Upper lobe of left lung (tissue), 6 donors: Measurements from ENCODE around the gene RSPO1. TPM values are rescaled to one million over a fixed set of nuclear protein-coding genes. Genes with fewer than 3 reads are reported as not detected.

Source experiments
- ATAC-seq, 2 donors: fragments of 200-7000 bp; cut with Tn5 transposase; one replicate each; pipeline ENCODE4 v1.9.1; 2022; ENCODE audit warnings: mild to moderate bottlenecking in 2 of 2, moderate library complexity in 2 of 2; ENCODE audit not compliant: low FRiP score in 2 of 2
- DNase-seq, 2 donors: peaks; one replicate each; pipeline ENCODE4 v3.0.0-alpha.2; 2019 to 2020
- H3K27ac ChIP-seq, 4 donors: fragments of 200-600 bp; sonication (generic); one replicate each; pipeline ENCODE4 v1.5.1; 2016 to 2019
- H3K27me3 ChIP-seq, 4 donors: fragments of 200-600 bp; sonication (generic); one replicate each; pipeline ENCODE4 v1.5.1; 2017 to 2019
- H3K36me3 ChIP-seq, 4 donors: fragments of 200-600 bp; sonication (generic); one replicate each; pipeline ENCODE4 v1.5.1; 2016 to 2019
- H3K4me1 ChIP-seq, 4 donors: fragments of 200-600 bp; sonication (generic); one replicate each; pipeline ENCODE4 v1.5.1; 2018 to 2019
- H3K4me3 ChIP-seq, 4 donors: fragments of 200-600 bp; sonication (generic); one replicate each; pipeline ENCODE4 v1.5.1; 2017 to 2019; ENCODE audit warnings: mild to moderate bottlenecking in 2 of 4, moderate library complexity in 1 of 4
- H3K9me3 ChIP-seq, 4 donors: fragments of 200-600 bp; sonication (generic); one replicate each; pipeline ENCODE4 v1.5.1; 2018 to 2019
- CTCF ChIP-seq, 6 experiments: fragments of 450-650 bp in 4 of 6; fragments of 200-600 bp in 2 of 6; sonication (generic) in 2 of 6; IDR thresholded peaks; one replicate each; pipeline ENCODE4 v1.5.1; 2016 to 2019; ENCODE audit warnings: antibody characterized with exemption in 6 of 6
- EP300 ChIP-seq, 4 donors: sonication (generic); formaldehyde crosslinking; IDR thresholded peaks; one replicate each; pipeline ENCODE4 v1.5.1; 2017; ENCODE audit warnings: antibody characterized with exemption in 4 of 4, control low read depth in 2 of 4
- POLR2A ChIP-seq, 4 donors: fragments of 450-650 bp; IDR thresholded peaks; one replicate each; pipeline ENCODE4 v1.5.1; 2016 to 2017; ENCODE audit warnings: antibody characterized with exemption in 4 of 4, mild to moderate bottlenecking in 2 of 4
- POLR2AphosphoS5 ChIP-seq, 2 donors: sonication (generic); formaldehyde crosslinking; IDR thresholded peaks; one replicate each; pipeline ENCODE4 v1.5.1; 2017; ENCODE audit warnings: antibody characterized with exemption in 2 of 2
- WGBS, 2 donors: methylation state at CpG; one replicate each; pipeline ENCODE4 v1.1.5; 2017 to 2018; 5-methylcytosine and 5-hydroxymethylcytosine counted together
- total RNA-seq, 6 donors: library from RNA; depleted of rRNA in 4 of 6; stranded (reverse); fragments of >200 nt in 4 of 6; gene quantifications; one replicate each; pipeline versions ENCODE4 v1.1.0 to v1.2.1, GENCODE V29; 2016 to 2021
- donor health status: DM: no; HTN: no; CAD: no; lungs with moderate emphysema.
- donor health status: DM: no; HTN: yes; CAD: no; lungs with severe emphysema.

RSPO1 gene
- total RNA-seq, 6 donors from 2014 or later: 0.98 to 5.4 (median 3.5) TPM

GRCh38 chr1:37671261-37671660, 36.6 kb upstream of the RSPO1 start:
- Histone ChIP-seq H3K27ac (no peak overlapping the region), H3K27me3 (no peaks in the 10 kb centered on the region), H3K36me3 (no peaks in the 10 kb centered on the region), H3K4me3 (no peak overlapping the region), H3K4me1 (no peaks in the 10 kb centered on the region), H3K9me3 (no peaks in the 10 kb centered on the region)
- WGBS, 2 donors: 69 to 75% methylated on average over 6 of the region's 6 CpGs
- no peak for TF ChIP-seq CTCF (IDR thresholded peaks at IDR 0.05)
- TF ChIP-seq POLR2A (IDR thresholded peaks at IDR 0.05): no peak
- TF ChIP-seq EP300 (IDR thresholded peaks at IDR 0.05): no peak
- TF ChIP-seq POLR2AphosphoS5 (IDR thresholded peaks at IDR 0.05): no peak
- DNase-seq (no peak), ATAC-seq (no peak)

- H3K36me3 ChIP-seq: no peaks in the 10 kb centered on the region
- no peak overlapping the region for H3K4me3 ChIP-seq
- 67 to 82% methylated on average over 2 of the region's 2 CpGs for WGBS, 2 donors
- no peaks in the 10 kb centered on the region for H3K27me3 ChIP-seq
- H3K27ac ChIP-seq: no peak overlapping the region
- DNase-seq: no peak
- H3K4me1 ChIP-seq: no peaks in the 10 kb centered on the region
- no peaks in the 10 kb centered on the region for H3K9me3 ChIP-seq
- TF ChIP-seq POLR2A (IDR thresholded peaks at IDR 0.05): no peak
- TF ChIP-seq POLR2AphosphoS5 (IDR thresholded peaks at IDR 0.05): no peak
- TF ChIP-seq CTCF (IDR thresholded peaks at IDR 0.05): no peak
- no peak for TF ChIP-seq EP300 (IDR thresholded peaks at IDR 0.05)
- no peak for ATAC-seq
Observed at GRCh38 chr1:37670133-37670532, 35.4 kb upstream of the RSPO1 start.

GRCh38 chr1:37667023-37667671, 32.5 kb upstream of the RSPO1 start:
- Histone ChIP-seq H3K4me3 (no peak overlapping the region), H3K9me3 (no peaks in the 10 kb centered on the region), H3K4me1 (no peaks in the 10 kb centered on the region), H3K27me3 (no peaks in the 10 kb centered on the region), H3K36me3 (no peaks in the 10 kb centered on the region), H3K27ac (no peak overlapping the region)
- 70% methylated on average over 17 of the region's 17 CpGs; no CpG with 5 or more reads in 1 of the 2 donors for WGBS, 2 donors
- ATAC-seq (no peak), DNase-seq (peak in 1 of 2 donors; percentile 51)
- TF ChIP-seq POLR2A (IDR thresholded peaks at IDR 0.05) (no peak), EP300 (IDR thresholded peaks at IDR 0.05) (no peak), CTCF (IDR thresholded peaks at IDR 0.05) (no peak), POLR2AphosphoS5 (IDR thresholded peaks at IDR 0.05) (no peak)

- H3K4me3 ChIP-seq: no peak overlapping the region
- no peaks in the 10 kb centered on the region for H3K9me3 ChIP-seq
- no peaks in the 10 kb centered on the region for H3K36me3 ChIP-seq
- DNase-seq: no peak
- no peak for TF ChIP-seq CTCF (IDR thresholded peaks at IDR 0.05)
- no peak for TF ChIP-seq EP300 (IDR thresholded peaks at IDR 0.05)
- TF ChIP-seq POLR2AphosphoS5 (IDR thresholded peaks at IDR 0.05): no peak
- no peak for TF ChIP-seq POLR2A (IDR thresholded peaks at IDR 0.05)
- 76 to 86% methylated on average over 11 of the region's 11 CpGs for WGBS, 2 donors
- no peak for ATAC-seq
- no peaks in the 10 kb centered on the region for H3K4me1 ChIP-seq
- no peaks in the 10 kb centered on the region for H3K27me3 ChIP-seq
- no peak overlapping the region for H3K27ac ChIP-seq
Observed at GRCh38 chr1:37666241-37666867, 31.7 kb upstream of the RSPO1 start.
